ENCODE results near the gene NUP188.

Gene NUP188

DNA sequence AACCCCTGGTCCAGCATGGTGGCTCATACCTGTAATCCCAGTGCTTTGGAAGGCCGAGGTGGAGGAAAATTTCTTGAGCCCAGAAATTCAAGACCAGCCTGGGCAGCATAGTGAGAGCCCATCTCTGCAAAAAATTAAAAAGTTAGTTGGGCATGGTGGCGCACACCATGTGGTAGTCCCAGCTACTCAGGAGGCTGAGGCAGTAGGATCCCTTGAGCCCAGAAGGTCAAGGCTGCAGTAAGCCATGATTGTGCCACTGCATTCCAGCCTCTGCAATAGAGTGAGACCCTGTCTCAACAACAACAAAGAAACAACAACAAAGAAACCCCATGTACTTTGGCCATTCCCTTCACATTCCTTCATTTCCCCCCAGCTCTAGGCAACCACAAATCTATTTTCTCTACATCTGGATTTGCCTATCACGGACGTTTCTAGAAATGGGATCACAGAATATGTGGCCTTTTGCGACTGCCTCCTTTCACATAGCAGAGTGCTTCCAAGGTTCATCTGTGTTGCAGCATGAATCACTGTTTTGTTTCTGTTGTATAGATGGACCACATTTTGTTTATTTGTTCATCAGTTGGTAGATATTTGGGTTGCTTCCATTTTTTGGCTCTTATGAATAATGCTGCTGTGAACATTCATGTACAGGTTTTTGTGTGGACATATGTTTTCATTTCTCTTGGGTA lies 106.8 kb downstream of the NUP188 start:
- DNase-seq: no peak
- TF ChIP-seq, protein P1, sequence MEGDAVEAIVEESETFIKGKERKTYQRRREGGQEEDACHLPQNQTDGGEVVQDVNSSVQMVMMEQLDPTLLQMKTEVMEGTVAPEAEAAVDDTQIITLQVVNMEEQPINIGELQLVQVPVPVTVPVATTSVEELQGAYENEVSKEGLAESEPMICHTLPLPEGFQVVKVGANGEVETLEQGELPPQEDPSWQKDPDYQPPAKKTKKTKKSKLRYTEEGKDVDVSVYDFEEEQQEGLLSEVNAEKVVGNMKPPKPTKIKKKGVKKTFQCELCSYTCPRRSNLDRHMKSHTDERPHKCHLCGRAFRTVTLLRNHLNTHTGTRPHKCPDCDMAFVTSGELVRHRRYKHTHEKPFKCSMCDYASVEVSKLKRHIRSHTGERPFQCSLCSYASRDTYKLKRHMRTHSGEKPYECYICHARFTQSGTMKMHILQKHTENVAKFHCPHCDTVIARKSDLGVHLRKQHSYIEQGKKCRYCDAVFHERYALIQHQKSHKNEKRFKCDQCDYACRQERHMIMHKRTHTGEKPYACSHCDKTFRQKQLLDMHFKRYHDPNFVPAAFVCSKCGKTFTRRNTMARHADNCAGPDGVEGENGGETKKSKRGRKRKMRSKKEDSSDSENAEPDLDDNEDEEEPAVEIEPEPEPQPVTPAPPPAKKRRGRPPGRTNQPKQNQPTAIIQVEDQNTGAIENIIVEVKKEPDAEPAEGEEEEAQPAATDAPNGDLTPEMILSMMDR (IDR thresholded peaks at IDR 0.05; ENCODE audit: low read depth, low read length, missing control alignments): no peak
- Histone ChIP-seq H3K27me3 (replicated peaks) (no peaks in the 10 kb centered on the region), H3K27ac (no peak overlapping the region), H3K36me3 (replicated peaks) (peaks cover 16% of the 10 kb centered on the region), H3K4me3 (ENCODE audit: low read depth, low read length) (no peak overlapping the region)
- in situ Hi-C loops (cut with HindIII; ENCODE audit: low pct_ligation_motif_present, low sequenced_read_pairs): no loop called here

Data from brain microvascular endothelial cell (primary cell).